ENCODE results near the gene CALM1.

CALM1 gene

DNA sequence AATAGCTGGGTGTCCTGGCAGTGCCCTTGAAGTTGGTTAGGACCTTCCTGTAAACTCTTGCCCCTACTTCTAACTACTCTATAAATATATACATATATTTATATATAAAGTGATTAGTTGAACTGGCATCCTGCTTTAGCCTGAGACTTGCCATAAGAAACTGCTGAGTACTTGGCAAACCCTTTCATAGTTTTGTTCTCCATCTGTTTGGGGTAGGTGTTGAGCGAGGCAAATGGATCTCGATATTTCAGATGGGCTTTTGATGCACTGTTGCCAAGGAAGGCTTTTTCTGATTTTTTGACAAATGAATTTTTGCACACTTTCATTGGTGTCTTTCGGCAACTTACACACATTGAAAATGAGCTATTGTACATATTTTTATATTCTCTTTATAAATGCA lies 10.4 kb downstream of the CALM1 start:
- in situ Hi-C loops (cut with MboI; ENCODE audit: low sequenced_read_pairs), result no loop called here

DNA sequence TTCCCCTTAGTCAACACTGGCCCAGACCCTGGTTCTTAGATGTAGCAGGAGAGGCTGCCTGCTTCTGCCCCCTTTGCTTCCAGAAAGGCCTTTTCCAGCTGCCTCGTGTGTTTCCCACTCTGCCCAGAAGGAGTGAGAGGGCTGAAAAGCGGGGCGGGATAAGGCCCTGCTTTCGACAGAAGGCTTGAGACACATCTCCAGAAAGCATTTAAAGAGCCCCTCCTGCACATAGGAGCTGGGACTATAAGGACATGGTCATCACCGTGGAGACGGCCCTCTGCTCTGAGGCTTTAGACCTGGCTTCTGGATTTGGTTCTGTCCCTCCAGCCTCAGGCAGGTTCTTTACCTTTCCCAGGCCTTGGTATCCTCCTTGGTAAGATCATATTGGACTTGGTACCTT lies 11.9 kb downstream of the CALM1 start:
- in situ Hi-C loops (cut with MboI; ENCODE audit: low sequenced_read_pairs), result no loop called here

DNA sequence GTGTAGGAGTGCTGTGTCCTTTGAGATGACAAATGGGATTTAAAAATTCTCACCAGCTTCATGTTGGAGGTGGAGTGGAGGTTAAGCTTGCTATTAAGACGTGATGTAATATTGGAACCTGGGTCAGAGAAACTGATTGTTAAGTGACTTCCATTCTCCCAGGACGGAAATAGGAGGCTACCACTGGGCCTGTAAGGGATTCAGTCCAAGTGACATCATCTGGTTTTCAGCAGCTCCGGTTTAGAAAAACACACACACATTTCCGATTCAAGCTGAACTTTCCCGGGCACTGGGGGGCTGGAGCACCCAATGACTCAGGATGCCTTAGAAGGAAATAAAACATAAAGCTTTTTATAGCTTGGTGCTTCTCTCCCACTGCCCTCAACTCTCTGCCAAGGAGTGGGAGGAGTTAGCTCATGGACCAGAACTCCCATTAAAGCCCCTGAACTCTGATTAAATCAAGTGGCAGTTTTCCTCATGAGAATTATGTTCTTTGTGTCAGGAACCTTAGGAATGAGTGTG lies 12.4 kb downstream of the CALM1 start:
- in situ Hi-C loops (cut with MboI; ENCODE audit: low sequenced_read_pairs), result no loop called here

DNA sequence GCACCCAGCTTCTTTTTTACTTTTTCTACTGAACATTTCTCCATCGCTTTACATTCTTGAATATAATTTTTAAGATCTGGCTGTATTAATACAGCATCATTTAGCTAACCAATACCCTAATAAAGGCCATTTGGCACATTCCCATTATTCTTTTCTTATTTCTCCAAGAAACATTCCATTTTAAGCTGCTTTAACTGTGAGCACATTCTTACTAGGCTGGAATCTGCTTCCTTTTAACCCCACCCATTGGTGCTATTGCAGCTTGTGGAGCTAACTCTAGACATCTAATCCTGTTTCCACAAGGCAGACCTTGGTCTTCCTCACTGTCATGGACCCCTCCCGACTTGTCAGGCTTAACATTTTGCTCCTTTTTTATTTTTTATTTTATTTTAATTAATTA lies 15.2 kb downstream of the CALM1 start:
- in situ Hi-C loops (cut with MboI; ENCODE audit: low sequenced_read_pairs), result no loop called here

DNA sequence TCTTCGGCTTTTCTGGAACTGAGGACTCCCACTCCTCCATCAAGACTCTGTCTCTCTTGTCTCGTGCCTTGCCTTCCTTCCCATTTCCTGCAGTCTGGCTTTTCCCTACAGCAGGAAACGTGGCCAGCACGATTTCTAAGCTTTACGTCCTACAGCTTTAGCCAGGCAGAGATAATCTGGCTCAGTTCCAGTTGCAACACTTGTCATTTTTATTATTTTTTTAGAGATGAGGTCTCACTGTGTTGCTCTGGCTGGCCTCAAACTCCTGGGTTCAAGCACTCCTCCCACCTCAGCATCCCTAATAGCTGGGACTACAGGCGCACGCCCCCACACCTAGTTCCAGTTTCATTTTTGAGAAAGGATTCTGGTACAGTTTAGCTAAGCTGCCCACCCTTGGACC lies 19.9 kb downstream of the CALM1 start:
- in situ Hi-C loops (cut with MboI; ENCODE audit: low sequenced_read_pairs), result no loop called here

DNA sequence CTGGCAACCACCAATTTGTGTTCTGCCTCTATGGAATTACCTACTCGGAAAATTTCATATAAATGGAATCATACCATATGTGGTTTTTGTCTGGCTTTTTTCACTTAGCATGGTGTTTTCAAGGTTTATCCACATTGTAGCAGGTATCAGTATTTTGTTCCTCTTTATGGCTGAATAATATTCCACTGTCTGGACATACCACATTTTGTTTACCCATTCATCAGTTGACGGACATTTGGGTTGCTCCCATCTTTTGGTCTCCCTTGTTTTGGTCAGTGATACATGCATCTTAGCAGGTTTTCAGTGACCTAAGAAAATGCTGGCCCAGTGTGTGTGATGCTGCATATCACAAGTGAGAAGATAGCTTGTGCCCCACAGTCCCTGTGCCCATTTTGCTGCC lies 21.2 kb downstream of the CALM1 start:
- in situ Hi-C loops (cut with MboI; ENCODE audit: low sequenced_read_pairs), result no loop called here

DNA sequence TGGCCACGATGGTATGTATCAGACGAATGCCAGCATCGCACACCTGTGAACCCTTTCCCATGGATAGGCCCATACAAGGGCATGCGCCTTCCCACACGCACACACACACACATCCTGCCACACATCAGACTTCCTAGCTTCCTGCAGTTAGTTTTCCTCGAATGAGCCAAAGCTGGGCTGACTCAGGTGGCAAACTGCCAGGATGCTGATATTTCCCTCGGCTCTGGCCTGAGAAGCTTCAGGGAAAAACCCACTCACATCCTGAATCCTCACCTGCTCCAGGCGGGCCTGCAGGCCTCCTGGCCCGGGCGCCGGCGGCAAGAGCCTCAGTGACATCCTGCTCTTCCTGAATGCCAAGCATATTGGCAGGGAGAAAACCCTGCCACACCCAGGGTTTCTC lies 22.4 kb downstream of the CALM1 start:
- in situ Hi-C loops (cut with MboI; ENCODE audit: low sequenced_read_pairs), result no loop called here

DNA sequence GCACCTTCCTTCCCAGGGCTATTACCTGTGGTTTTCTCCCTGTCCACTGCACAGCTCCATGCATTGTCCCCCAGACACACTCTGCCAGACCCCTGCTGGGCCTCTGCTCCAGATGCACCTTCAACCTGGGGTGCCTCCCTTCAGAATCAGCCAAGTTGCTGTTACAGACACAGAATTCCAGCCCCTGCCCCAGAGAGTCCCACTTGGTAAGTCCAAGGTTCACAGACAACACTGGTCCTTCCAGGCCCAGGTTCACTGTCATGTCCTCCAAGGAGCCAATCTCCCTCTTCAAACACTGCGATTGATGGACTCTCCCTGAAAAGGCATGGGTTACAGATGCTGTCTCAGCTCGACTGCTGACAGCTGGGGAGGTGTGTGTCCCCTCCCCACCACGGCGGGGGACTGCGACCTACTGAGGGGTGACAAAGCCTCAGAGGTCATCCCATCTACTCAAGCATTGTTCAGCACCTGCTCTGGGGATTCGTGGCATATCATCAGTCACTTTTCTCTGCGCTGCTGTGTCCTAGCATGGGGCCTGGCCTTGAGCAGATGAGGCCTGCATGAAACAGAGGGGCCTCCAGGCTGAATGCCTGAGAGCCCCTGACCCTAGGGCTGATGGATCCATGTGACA lies 24.3 kb downstream of the CALM1 start:
- in situ Hi-C loops (cut with MboI; ENCODE audit: low sequenced_read_pairs), result no loop called here

DNA sequence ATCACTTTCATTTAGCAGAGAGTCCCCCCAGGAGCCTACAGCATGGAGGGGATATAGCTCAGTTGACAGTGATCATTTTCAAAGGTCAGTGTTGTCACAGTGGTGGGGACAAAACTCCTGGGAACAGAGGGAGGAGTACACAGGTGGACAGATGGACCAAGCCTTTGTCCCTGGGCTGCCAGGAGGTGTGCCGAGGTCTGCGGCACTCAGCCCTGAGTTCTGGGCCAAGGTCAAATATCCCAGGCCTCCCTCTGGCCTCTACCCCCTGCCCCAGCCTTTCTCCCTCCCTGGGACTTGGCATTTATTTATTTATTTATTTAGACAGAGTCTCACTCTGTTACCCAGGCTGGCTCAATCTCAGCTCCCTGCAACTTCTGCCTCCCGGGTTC lies 24.8 kb downstream of the CALM1 start:
- in situ Hi-C loops (cut with MboI; ENCODE audit: low sequenced_read_pairs), result no loop called here

DNA sequence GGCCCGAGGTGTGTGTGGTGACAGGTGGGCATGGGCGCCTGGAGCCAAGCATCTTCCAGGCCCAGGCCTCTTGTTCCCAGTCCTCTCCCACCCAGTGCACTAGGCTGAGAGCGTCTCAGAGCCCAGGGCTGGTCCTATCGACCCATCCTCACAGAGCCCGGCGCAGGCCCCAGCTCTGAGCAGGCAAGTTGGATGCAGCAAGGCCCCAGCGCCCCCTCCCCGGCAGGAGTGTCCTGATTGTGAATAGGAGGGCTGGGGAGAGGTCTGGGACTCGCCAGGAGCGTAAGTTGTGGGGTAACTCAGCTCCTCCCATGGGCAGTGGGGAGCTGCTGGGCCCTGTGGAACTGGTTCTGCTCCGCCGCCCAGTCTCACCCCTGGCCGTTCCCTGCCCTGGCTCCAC lies 26.3 kb downstream of the CALM1 start:
- in situ Hi-C loops (cut with MboI; ENCODE audit: low sequenced_read_pairs), result no loop called here

DNA sequence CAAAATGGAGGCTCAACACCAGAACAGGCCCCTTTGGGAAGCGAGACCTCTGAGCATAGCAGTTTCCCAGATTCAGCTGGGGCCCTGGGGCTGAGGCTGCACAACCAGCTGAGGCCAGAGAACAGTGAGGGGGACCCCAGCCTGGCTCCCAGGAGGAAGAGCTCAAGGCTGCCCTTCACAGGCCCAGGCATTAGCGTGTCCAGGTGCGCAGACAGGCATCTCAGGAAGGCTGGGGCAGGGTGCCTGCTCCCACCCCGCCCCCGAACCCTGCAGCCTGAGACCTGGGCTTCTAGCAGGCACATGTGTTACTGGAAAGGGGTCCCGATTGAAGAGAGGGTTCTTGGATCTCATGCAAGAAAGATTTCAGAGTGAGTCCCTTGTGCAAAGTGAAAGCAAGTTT lies 27.2 kb downstream of the CALM1 start:
- in situ Hi-C loops (cut with MboI; ENCODE audit: low sequenced_read_pairs), result no loop called here

DNA sequence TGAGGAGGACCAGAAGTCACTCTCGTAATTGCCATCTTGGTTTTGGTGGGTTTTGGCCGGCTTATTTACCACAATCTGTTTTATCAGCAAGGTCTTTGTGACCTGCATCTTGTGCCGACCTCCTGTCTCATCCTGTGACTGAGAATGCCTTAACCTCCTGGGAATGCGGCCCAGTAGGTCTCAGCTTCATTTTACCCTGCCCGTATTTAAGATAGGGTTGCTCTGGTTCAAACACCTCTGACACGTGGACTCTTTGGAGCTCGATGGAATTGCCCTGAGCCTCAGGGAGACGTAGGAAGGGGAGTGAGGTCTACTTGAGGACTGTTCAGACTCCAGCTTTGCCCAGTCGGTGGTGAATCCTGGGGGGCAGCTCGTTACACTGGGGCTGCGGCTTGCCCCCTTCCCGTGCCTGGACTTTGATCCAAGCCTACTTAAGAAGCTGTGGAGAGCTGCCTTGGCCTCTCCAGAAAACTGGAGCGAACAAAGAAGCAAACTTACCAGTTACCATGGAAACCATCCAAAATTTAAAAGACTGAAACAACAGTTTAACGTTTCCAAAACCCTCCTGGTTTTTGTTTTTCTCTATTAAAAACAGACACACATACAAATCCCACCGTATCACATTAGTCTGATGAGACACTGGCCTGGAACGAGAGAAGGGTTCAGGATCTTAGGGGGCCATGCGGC lies 28.0 kb downstream of the CALM1 start:
- in situ Hi-C loops (cut with MboI; ENCODE audit: low sequenced_read_pairs), result no loop called here

DNA sequence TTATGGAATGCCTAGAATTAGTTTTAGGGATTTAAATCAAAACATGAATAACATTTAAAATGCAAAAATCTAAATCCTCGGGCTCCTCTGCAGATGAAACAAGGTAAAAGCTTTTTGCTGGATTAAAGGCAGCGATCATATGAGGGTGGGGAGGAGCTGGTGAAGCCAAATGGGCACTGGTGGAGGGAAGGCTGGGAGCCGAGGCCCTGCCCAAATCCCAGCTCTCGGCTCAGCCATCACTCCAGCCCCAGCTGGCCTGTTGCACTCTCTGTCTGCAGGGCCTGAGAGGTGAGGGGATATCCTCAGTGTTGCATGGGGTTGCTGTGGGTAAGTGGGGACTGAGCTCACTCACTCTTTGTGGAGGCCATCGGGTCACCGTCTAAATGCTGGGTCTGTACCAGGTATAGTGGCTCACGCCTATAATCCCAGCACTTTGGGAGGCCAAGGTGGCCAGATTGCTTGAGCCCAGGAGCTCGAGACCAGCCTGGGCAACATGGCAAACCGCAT lies 28.6 kb downstream of the CALM1 start:
- in situ Hi-C loops (cut with MboI; ENCODE audit: low sequenced_read_pairs), result no loop called here

DNA sequence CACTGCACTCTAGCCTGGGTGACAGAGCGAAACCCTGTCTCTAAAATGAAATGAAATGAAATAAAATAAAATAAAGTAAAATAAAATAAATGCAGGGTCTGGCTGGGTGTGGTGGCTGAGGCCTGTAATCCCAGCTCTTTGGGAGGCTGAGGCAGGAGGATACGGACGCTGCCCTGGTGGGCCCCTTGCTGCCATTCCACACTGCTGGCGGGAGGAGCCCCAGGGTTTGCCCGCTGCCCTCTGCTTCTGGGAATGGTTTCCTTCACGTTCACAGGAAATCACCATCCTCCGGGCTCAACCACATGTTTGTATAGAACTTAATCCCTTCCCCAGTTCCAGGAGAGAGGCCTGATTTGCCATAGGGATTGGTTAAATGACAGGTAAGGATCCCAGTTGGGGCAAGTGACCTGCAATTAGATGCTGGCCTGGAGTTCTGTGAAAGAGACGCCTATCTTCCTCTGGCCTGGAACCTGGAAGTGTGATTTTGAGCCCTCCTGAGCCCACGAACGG lies 29.3 kb downstream of the CALM1 start:
- in situ Hi-C loops (cut with MboI; ENCODE audit: low sequenced_read_pairs), result no loop called here

DNA sequence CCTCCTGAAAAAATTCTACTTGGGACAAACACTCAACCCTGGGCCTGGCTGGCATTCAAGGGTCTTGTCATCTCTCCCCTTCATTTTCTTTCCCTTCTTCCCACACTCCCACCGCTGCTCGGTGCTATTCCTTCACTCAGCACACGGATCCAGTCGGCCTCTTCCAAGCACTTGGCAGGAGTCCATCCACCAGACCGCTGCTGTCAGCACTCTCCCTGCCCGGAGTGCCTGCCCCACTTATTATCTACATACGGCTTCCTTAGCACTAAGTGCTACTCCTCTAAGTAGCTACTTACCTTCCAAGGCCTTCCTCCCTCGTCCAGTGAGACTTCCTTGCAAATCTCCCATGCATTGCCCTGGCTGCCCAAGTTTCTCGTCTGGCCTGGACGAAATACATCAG lies 29.8 kb downstream of the CALM1 start:
- in situ Hi-C loops (cut with MboI; ENCODE audit: low sequenced_read_pairs), result no loop called here

DNA sequence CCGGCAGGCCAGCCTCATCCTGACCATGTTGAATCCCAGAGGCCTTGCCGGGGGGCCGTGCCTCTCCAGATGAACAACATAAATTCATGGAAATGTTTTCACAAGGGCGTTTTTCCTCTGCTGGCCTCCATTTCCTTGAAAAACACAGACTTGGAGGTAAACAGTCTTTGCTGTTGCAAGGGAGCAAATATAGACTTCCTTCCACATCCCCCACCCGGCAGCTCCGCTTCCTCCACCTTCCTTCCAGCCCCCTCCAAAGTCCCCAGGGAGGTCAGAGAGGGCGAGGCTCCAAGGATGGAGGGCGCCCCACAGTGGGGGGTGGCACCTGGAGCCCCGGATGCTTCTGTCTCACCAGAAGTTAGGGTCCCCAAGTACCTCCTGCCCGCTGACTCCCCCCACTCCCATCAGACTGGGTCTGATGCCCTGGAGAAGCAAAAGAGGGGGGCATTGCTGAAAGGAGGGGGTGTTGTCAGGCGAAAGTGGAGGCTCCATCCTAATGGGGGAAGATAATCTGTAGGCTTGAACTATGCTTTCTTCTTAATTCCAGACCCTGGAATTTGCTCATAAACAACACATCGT lies 31.1 kb downstream of the CALM1 start:
- in situ Hi-C loops (cut with MboI; ENCODE audit: low sequenced_read_pairs), result no loop called here

DNA sequence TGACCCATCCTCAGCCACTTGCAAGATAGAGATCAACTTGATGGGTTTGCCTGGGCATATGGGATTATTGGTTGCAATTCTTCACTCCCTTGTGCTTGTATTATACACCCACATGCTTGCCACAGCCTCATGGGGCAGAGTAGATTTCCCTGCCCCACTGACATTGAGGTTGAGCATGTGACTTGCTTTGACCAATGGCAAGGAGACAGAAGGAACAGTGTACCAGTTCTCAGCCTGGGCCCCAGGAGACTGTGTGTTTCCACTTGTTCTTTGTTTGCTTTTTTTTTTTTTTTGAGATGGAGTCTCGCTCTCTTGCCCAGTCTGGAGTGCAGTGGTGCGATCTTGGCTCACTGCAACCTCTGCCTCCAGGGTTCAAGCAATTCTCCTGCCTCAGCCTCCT lies 31.8 kb downstream of the CALM1 start:
- in situ Hi-C loops (cut with MboI; ENCODE audit: low sequenced_read_pairs), result no loop called here

DNA sequence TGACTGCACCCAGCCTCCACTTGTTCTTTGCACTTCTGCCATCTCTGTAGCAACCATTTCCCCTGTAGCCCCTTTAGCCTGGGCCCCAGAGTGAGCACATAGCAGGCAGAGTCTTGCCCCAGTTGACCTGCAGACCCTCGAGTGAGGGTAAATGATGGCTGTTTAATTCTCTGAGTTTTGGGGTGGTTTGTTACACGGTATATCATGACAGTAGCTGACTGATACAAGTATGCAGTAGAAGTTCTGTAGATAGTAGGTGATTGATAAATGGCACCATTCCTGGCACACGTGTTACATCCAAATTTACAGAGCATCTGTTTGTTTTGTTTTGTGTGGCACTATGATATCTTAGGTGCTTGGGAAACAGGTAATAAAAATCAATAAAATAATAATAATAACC lies 32.4 kb downstream of the CALM1 start:
- in situ Hi-C loops (cut with MboI; ENCODE audit: low sequenced_read_pairs), result no loop called here

DNA sequence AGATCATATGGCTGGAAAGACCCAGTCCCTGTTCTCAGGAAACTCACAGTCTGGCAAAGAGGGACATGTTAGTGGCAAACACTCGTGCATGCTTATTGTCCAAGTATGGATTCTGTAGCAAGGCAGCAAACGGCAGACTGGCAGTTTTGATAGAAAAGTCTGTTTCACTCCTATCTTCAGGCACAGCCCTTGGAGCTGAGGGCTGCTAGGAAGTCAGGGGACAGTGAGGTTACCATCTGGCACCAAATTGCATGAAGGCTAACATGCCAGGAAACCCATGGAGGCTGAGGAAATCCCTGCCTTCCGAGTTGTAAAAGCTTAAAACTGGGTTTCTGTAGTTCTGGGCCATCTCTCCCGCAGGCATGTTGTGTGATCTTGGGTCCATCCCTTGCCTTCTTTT lies 32.9 kb downstream of the CALM1 start:
- in situ Hi-C loops (cut with MboI; ENCODE audit: low sequenced_read_pairs), result no loop called here

DNA sequence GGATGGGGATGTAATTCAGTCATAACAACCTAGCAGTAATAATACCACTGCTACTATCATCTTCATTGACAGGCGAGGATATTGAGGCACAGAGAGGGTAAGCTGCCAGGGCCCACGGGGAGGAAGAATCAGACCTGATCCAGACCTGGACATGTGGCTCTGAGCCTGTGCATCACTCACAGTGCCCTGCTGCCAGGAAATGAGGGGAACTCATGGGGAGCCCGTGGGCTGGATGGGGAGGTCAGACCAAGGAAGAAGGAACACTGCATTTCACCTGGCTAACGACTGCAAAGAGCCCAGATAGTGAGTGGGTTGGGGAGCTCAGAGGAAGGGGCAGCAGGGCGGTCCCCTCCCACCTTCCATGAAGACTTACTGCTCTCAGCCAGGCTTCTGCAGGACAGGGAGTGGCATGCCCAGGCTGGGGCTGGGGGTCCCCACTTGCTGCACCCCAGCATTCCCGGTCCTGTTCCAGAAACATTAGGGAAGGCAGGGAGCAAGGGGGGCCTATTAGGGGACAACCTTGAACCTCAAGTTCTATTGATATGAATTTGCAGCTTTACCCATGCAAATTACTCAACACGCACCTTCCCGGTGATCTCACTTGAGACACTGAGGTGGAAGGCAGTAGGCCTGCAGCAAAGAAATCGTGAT lies 37.7 kb downstream of the CALM1 start:
- in situ Hi-C loops (cut with MboI; ENCODE audit: low sequenced_read_pairs), result no loop called here

DNA sequence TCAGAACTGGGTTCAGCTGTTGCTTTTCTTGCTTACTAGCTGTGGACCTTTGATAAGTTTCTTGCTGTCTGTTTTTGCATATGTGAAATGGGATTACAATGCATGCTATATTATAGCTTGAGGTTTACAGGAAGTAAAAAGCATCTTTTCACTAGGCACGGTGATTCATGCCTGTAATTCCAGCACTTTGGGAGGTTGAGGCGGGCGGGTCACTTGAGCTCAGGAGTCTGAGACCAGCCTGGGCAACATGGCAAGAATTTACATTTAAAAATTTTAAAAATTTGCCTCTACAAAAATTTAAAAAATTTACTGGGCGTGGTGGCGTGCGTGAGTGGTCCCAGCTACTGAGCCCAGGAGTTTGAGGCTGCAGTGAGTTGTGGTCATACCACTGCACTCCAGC lies 42.0 kb downstream of the CALM1 start:
- in situ Hi-C loops (cut with MboI; ENCODE audit: low sequenced_read_pairs), result no loop called here
